Fibroblast of mammary gland (primary cell): ENCODE data around the gene DR1.

Experiments used
- DNase-seq: peaks from one replicate; pipeline ENCODE4 v3.0.0-alpha.2; 2010; ENCODE audit warnings: low read depth
- H3K4me3 ChIP-seq: 2 replicates; pipeline ENCODE4 v1.5.1; 2011; ENCODE audit warnings: low read depth, mild to moderate bottlenecking, low read length, moderate library complexity; ENCODE audit not compliant: control insufficient read depth
- TF ChIP-seq, protein P1 (sequence below): conservative IDR thresholded peaks from 2 replicates; pipeline ENCODE4 v1.5.1; 2011; ENCODE audit warnings: low read depth, low read length, inconsistent platforms; ENCODE audit not compliant: control insufficient read depth, insufficient read depth

Gene DR1

DNA sequence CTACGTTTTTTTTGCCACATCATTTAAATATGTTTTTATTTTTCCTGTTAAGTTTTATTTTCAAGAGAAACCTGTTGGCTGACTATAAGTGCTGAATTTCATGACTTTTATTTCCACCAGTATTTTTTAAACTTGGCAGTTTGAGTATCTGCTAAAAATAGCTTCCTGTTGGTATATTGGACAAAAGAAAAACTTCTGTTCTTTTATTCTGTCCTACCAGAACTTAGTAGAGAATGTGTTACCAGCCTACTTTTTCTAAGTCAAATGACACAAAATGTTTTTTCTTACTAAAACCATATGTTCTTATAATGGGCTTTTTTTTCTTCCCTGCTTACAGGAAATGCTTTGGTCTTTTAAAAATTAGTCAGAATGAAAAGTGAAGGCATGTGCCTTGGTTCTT, 7.6 kb downstream of the DR1 start:
- TF ChIP-seq, protein P1, sequence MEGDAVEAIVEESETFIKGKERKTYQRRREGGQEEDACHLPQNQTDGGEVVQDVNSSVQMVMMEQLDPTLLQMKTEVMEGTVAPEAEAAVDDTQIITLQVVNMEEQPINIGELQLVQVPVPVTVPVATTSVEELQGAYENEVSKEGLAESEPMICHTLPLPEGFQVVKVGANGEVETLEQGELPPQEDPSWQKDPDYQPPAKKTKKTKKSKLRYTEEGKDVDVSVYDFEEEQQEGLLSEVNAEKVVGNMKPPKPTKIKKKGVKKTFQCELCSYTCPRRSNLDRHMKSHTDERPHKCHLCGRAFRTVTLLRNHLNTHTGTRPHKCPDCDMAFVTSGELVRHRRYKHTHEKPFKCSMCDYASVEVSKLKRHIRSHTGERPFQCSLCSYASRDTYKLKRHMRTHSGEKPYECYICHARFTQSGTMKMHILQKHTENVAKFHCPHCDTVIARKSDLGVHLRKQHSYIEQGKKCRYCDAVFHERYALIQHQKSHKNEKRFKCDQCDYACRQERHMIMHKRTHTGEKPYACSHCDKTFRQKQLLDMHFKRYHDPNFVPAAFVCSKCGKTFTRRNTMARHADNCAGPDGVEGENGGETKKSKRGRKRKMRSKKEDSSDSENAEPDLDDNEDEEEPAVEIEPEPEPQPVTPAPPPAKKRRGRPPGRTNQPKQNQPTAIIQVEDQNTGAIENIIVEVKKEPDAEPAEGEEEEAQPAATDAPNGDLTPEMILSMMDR, result no peak
- H3K4me3 ChIP-seq, result no peak overlapping the region
- peak; percentile 56 for DNase-seq

DNA sequence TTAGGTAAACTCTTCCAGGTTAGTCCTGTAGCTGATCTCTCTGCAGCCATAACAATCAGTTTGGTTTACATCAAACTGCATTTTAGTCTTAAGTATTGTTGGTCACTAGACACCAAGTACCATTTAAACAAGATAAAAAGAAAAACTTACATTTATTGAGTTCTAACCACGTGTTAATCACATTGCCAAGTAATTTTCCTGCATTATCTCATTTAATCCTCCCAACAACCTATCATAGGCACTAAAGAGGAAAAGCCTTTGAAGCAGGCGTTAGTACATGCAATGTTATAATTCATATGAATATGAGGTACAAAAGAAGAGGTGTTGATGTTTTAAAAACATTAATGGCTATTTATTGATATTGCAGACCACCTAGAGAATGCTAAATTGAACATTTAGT, 9.0 kb downstream of the DR1 start:
- no peak overlapping the region for H3K4me3 ChIP-seq
- TF ChIP-seq, protein P1, result no peak
- DNase-seq, result no peak

DNA sequence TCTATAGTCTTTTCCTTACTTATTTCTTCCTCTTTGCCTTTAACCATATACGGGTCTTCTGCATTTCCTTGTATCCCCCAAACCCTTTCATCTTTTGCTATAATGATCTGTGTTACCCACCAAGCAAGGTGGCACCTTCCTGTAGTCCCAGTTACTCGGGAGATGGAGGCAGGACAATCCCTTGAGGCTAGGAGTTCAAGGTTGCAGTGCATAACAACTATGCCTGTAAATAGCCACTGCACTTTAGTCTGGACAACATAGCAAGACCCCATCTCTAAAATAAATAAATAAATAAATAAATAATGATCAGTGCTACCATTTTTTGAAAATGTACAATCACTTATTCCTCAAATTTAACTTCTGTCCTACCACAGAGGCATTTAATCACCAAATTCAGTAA, 11.5 kb downstream of the DR1 start:
- no peak overlapping the region for H3K4me3 ChIP-seq
- no peak for DNase-seq

DNA sequence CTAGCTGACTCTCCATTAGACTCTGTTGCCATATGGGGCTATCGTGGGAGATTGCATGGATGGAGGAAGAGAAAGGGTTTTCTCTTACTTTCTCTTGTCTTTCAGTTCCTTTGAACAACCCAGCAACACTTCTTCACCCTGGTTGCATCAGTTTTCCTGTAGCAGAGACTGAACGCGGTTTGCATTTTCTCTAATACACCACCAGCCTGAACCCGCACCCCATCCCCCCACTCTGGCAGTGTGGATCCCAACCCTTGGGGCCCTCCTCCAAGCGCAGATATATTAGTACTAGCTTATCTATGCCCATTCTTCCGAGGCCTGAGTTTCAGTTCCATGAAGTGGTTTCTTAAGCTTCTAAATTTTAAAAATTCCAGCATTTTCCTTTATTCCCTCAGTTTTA, 12.6 kb downstream of the DR1 start:
- TF ChIP-seq, protein P1, result no peak
- H3K4me3 ChIP-seq, result no peak overlapping the region
- DNase-seq, result no peak

More for the DNA sequence above, 11.5 kb downstream of the DR1 start:
- TF ChIP-seq, protein P1, result no peak

DNA sequence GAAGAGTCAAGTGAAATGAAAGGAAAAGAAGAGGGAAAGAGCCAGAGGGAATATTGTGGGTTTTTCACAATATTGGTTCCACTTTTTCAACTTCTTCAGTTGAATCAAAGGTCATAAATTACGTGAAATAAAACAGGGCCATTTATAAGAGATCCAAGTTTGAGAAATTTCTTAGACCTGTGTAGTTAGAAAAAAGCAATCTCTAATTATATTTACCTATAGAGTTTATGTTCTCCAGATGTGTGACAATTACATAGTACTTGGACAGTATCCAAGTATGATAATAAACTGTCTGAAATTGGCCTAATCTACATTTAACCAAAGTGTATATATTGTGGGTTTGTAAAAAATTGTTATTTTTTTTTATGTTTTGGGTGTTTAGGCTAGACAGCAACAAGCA, 14.4 kb downstream of the DR1 start:
- no peak for DNase-seq
- TF ChIP-seq, protein P1, result no peak
- no peak overlapping the region for H3K4me3 ChIP-seq

DNA sequence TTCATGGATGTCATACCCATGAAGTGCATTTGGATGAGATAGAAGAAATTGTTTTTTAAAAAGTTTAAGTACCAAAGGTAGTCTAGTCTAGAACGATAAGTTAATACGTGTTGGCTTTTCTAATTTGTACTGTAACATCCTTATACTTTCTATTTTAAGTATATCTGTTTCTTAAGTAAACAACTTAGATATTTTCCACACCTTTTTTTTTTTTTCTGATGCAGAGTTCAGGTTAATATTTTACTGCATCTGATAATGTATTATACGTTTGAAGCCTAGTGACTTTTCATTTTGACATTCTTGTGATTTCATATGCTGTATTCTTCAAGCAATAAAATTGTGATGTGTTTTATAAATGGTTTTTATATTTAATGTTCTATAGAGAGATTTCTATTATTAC, 16.5 kb downstream of the DR1 start:
- TF ChIP-seq, protein P1, result no peak
- no peak for DNase-seq
- no peak overlapping the region for H3K4me3 ChIP-seq

DNA sequence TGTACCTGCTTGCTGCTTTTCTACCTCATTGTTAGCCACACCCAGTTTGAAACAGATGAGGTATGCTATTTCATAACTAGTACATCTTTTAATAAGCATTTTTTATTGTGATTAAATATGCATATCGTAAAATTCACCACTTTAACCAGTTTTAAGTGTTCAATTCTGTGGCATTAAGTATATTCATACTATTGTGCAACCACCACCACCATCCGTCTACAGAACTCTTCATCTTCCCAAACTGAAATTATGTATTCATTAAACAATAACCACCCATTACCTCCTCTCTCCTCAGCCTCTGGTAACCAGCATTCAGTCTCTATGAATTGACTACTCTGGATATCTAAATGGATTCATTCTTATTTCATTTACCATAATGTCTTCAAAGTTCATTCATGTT, 20.1 kb downstream of the DR1 start:
- DNase-seq, result no peak
- no peak overlapping the region for H3K4me3 ChIP-seq
- TF ChIP-seq, protein P1, result no peak
